Measurements from ENCODE around the gene WRAP73. TPM values are rescaled to one million over a fixed set of nuclear protein-coding genes. Genes with fewer than 3 reads are reported as not detected.

WRAP73 gene
- total RNA-seq, 6 experiments from 2014 or later: 5.6 to 9.1 (median 7.1) TPM

GRCh38 chr1:3677484-3677883 lies 27.6 kb upstream of the WRAP73 start:
- Histone ChIP-seq H3K4me3 (no peak overlapping the region), H3K27me3 (no peaks in the 10 kb centered on the region), H3K36me3 (no peaks in the 10 kb centered on the region), H3K9me3 (no peaks in the 10 kb centered on the region), H3K27ac (no peak overlapping the region), H3K4me1 (no peaks in the 10 kb centered on the region)
- TF ChIP-seq CTCF (IDR thresholded peaks at IDR 0.05) (no peak), POLR2A (IDR thresholded peaks at IDR 0.05) (no peak)
- WGBS (ENCODE audit: insufficient coverage, low coverage, low lambda C conversion rate, missing lambda C conversion rate): 33% methylated on average over 4 of the region's 5 CpGs
- intact Hi-C loops (cut with DNase I): no loop called here
- ATAC-seq (peak in 3 of 4 donors; percentile 2 to 28 (median 20)), DNase-seq (peak in 1 of 3 donors; percentile 19)

GRCh38 chr1:3676581-3677470 lies 26.9 kb upstream of the WRAP73 start:
- peak in 1 of 3 donors; percentile 22 for DNase-seq
- 80% methylated on average over 2 of the region's 22 CpGs for WGBS (ENCODE audit: insufficient coverage, low coverage, low lambda C conversion rate, missing lambda C conversion rate)
- peak in 1 of 4 donors; percentile 2 for ATAC-seq

GRCh38 chr1:3675436-3675835 lies 25.5 kb upstream of the WRAP73 start:
- Histone ChIP-seq H3K4me3 (no peak overlapping the region), H3K9me3 (no peaks in the 10 kb centered on the region), H3K36me3 (no peaks in the 10 kb centered on the region), H3K27me3 (no peaks in the 10 kb centered on the region), H3K4me1 (no peaks in the 10 kb centered on the region), H3K27ac (no peak overlapping the region)
- peak in 1 of 3 donors; percentile 17 for DNase-seq
- TF ChIP-seq POLR2A (IDR thresholded peaks at IDR 0.05) (no peak), CTCF (IDR thresholded peaks at IDR 0.05) (no peak)
- ATAC-seq: no peak
- no CpG with 5 or more reads among the region's 11 CpGs for WGBS (ENCODE audit: insufficient coverage, low coverage, low lambda C conversion rate, missing lambda C conversion rate)
- intact Hi-C loops (cut with DNase I): no loop called here

More at GRCh38 chr1:3676581-3677470, 26.9 kb upstream of the WRAP73 start:
- Histone ChIP-seq H3K27ac (no peak overlapping the region), H3K27me3 (no peaks in the 10 kb centered on the region), H3K4me3 (no peak overlapping the region), H3K36me3 (no peaks in the 10 kb centered on the region), H3K4me1 (no peaks in the 10 kb centered on the region), H3K9me3 (no peaks in the 10 kb centered on the region)
- TF ChIP-seq POLR2A (IDR thresholded peaks at IDR 0.05) (no peak), CTCF (IDR thresholded peaks at IDR 0.05) (no peak)
- intact Hi-C loops (cut with DNase I): no loop called here

- 84% methylated on average over 5 of the region's 30 CpGs for WGBS (ENCODE audit: insufficient coverage, low coverage, low lambda C conversion rate, missing lambda C conversion rate)
- no peaks in the 10 kb centered on the region for H3K27me3 ChIP-seq
- ATAC-seq (no peak), DNase-seq (peak in 1 of 3 donors; percentile 14)
- no peak overlapping the region for H3K4me3 ChIP-seq
- no peak for TF ChIP-seq CTCF (IDR thresholded peaks at IDR 0.05)
- TF ChIP-seq POLR2A (IDR thresholded peaks at IDR 0.05): no peak
- no peaks in the 10 kb centered on the region for H3K9me3 ChIP-seq
- no peak overlapping the region for H3K27ac ChIP-seq
- H3K36me3 ChIP-seq: no peaks in the 10 kb centered on the region
- intact Hi-C loops (cut with DNase I): no loop called here
- H3K4me1 ChIP-seq: no peaks in the 10 kb centered on the region
Measured at GRCh38 chr1:3674100-3675094, 24.5 kb upstream of the WRAP73 start.

Data from right lobe of liver (tissue), 6 donors.